ENCODE data around the gene CPD. TPM values are rescaled to one million over a fixed set of nuclear protein-coding genes. Genes with fewer than 3 reads are reported as not detected.
A peak's percentile ranks its signal among the peaks of the same experiment; 100 is the strongest.

Gene CPD
- total RNA-seq, 1 donor from 2014 or later, result 332 TPM

GRCh38 chr17:30354701-30355100 lies 24.0 kb upstream of the CPD start:
- DNase-seq (ENCODE audit: low read depth), result no peak

GRCh38 chr17:30357476-30357875 lies 21.3 kb upstream of the CPD start:
- no peak for DNase-seq (ENCODE audit: low read depth)

- no peak for DNase-seq (ENCODE audit: low read depth)
Observed at GRCh38 chr17:30358055-30358760, 20.5 kb upstream of the CPD start.

- DNase-seq (ENCODE audit: low read depth), result no peak
Observed at GRCh38 chr17:30360086-30360808, 18.5 kb upstream of the CPD start.

- DNase-seq (ENCODE audit: low read depth), result no peak
Observed at GRCh38 chr17:30361766-30362279, 16.9 kb upstream of the CPD start.

GRCh38 chr17:30363715-30364202 lies 15.0 kb upstream of the CPD start:
- peak; percentile 100 for DNase-seq (ENCODE audit: low read depth)

GRCh38 chr17:30366536-30366935 lies 12.2 kb upstream of the CPD start:
- no peak for DNase-seq (ENCODE audit: low read depth)

GRCh38 chr17:30368912-30369720 lies 9.6 kb upstream of the CPD start:
- no peak for DNase-seq (ENCODE audit: low read depth)

GRCh38 chr17:30369995-30370394 lies 8.7 kb upstream of the CPD start:
- peak; percentile 71 for DNase-seq (ENCODE audit: low read depth)

GRCh38 chr17:30372755-30373154 lies 6.0 kb upstream of the CPD start:
- DNase-seq (ENCODE audit: low read depth), result peak; percentile 72

GRCh38 chr17:30375661-30376060 lies 3.1 kb upstream of the CPD start:
- DNase-seq (ENCODE audit: low read depth), result no peak

- DNase-seq (ENCODE audit: low read depth), result peak; percentile 82
Observed at GRCh38 chr17:30376621-30377452, 1.9 kb upstream of the CPD start.

- peak; percentile 50 for DNase-seq (ENCODE audit: low read depth)
Observed at GRCh38 chr17:30377574-30378240, 1.0 kb upstream of the CPD start.

GRCh38 chr17:30378241-30378824 lies 394 bp upstream of the CPD start:
- no peak for DNase-seq (ENCODE audit: low read depth)

- DNase-seq (ENCODE audit: low read depth), result no peak
Observed at GRCh38 chr17:30379303-30379902, 676 bp downstream of the CPD start.

- peak; percentile 37 for DNase-seq (ENCODE audit: low read depth)
Observed at GRCh38 chr17:30379903-30380381, 1.2 kb downstream of the CPD start.

GRCh38 chr17:30380643-30381339 lies 2.1 kb downstream of the CPD start:
- DNase-seq (ENCODE audit: low read depth), result no peak

GRCh38 chr17:30381340-30381659 lies 2.6 kb downstream of the CPD start:
- DNase-seq (ENCODE audit: low read depth), result no peak

GRCh38 chr17:30382345-30382744 lies 3.6 kb downstream of the CPD start:
- no peak for DNase-seq (ENCODE audit: low read depth)

Data from renal cortical epithelial cell (primary cell).